Measurements from ENCODE around the gene METTL2B.
"Not testable (repeated sequence)": the region's sequence is repeated elsewhere in the genome, so short reads cannot be mapped to it uniquely, and the experiment has no call there.

- not testable (repeated sequence) for TF ChIP-seq ZNF274 (IDR thresholded peaks at IDR 0.05; ENCODE audit: low read depth, low read length); SUZ12 (IDR thresholded peaks at IDR 0.05; ENCODE audit: extremely low read depth, insufficient read depth, insufficient read length)
Measured at GRCh38 chr7:128507321-128507993, 30.9 kb downstream of the METTL2B start.
